ENCODE measurements around the gene TANGO6. TPM values are rescaled to one million over a fixed set of nuclear protein-coding genes. Genes with fewer than 3 reads are reported as not detected.

The TANGO6 gene
- polyA plus RNA-seq, 1 experiment = 14.6 TPM

- DNase-seq (ENCODE audit: low read depth) = no peak
Measured at GRCh38 chr16:69088684-69089083, 245.4 kb downstream of the TANGO6 start.

GRCh38 chr16:69089091-69089910 is 246.0 kb downstream of the TANGO6 start:
- POLR2A ChIA-PET = interaction anchor here (0.5 kb wide), 1 partner anchor 142 kb away, joined by 10 read pairs; no protein-coding TSS in a partner anchor
- CTCF ChIA-PET = interaction anchor here (0.5 to 1.5 kb wide), 3 partner anchors 35 to 222 kb away, joined by 3 read pairs; no protein-coding TSS in a partner anchor

More at GRCh38 chr16:69088684-69089083, 245.4 kb downstream of the TANGO6 start:
- ChIA-PET POLR2A (no interaction called here), CTCF (no interaction called here)
- TF ChIP-seq CTCF (IDR thresholded peaks at IDR 0.05; ENCODE audit: insufficient read depth, low read depth, low read length) = no peak
- H3K36me3 ChIP-seq (ENCODE audit: control insufficient read depth, insufficient read depth, low read length) = no peaks in the 10 kb centered on the region
- H3K4me3 ChIP-seq (ENCODE audit: low read depth, low read length) = no peak overlapping the region
- no peaks in the 10 kb centered on the region for H3K27me3 ChIP-seq (ENCODE audit: control insufficient read depth, insufficient read depth, low read length)

GRCh38 chr16:69093974-69094373 is 250.6 kb downstream of the TANGO6 start:
- no peak for TF ChIP-seq CTCF (IDR thresholded peaks at IDR 0.05; ENCODE audit: insufficient read depth, low read depth, low read length)
- ChIA-PET POLR2A (no interaction called here), CTCF (interaction anchor here (0.9 to 1.5 kb wide), 3 partner anchors 19 to 210 kb away, joined by 3 read pairs; no protein-coding TSS in a partner anchor)

More at GRCh38 chr16:69089091-69089910, 246.0 kb downstream of the TANGO6 start:
- H3K27me3 ChIP-seq (ENCODE audit: control insufficient read depth, insufficient read depth, low read length) = no peaks in the 10 kb centered on the region
- H3K4me3 ChIP-seq (ENCODE audit: low read depth, low read length) = no peak overlapping the region
- H3K36me3 ChIP-seq (ENCODE audit: control insufficient read depth, insufficient read depth, low read length) = no peaks in the 10 kb centered on the region
- TF ChIP-seq CTCF (IDR thresholded peaks at IDR 0.05; ENCODE audit: insufficient read depth, low read depth, low read length) = no peak
- DNase-seq (ENCODE audit: low read depth) = no peak

GRCh38 chr16:69094501-69094900 is 251.2 kb downstream of the TANGO6 start:
- H3K36me3 ChIP-seq (ENCODE audit: control insufficient read depth, insufficient read depth, low read length) = no peaks in the 10 kb centered on the region
- TF ChIP-seq CTCF (IDR thresholded peaks at IDR 0.05; ENCODE audit: insufficient read depth, low read depth, low read length) = no peak
- H3K27me3 ChIP-seq (ENCODE audit: control insufficient read depth, insufficient read depth, low read length) = no peaks in the 10 kb centered on the region
- ChIA-PET CTCF (interaction anchor here (0.9 to 1.5 kb wide), 3 partner anchors 19 to 211 kb away, joined by 3 read pairs; no protein-coding TSS in a partner anchor), POLR2A (no interaction called here)
- H3K4me3 ChIP-seq (ENCODE audit: low read depth, low read length) = no peak overlapping the region
- DNase-seq (ENCODE audit: low read depth) = no peak

More at GRCh38 chr16:69093974-69094373, 250.6 kb downstream of the TANGO6 start:
- Histone ChIP-seq H3K27me3 (ENCODE audit: control insufficient read depth, insufficient read depth, low read length) (no peaks in the 10 kb centered on the region), H3K36me3 (ENCODE audit: control insufficient read depth, insufficient read depth, low read length) (no peaks in the 10 kb centered on the region), H3K4me3 (ENCODE audit: low read depth, low read length) (no peak overlapping the region)
- no peak for DNase-seq (ENCODE audit: low read depth)

GRCh38 chr16:69095193-69095592 is 251.9 kb downstream of the TANGO6 start:
- CTCF ChIA-PET = interaction anchor here (0.7 to 1.5 kb wide), 2 partner anchors 38 to 192 kb away, joined by 3 read pairs; no protein-coding TSS in a partner anchor
- TF ChIP-seq CTCF (IDR thresholded peaks at IDR 0.05; ENCODE audit: insufficient read depth, low read depth, low read length) = no peak
- POLR2A ChIA-PET = no interaction called here

More at GRCh38 chr16:69095193-69095592, 251.9 kb downstream of the TANGO6 start:
- no peaks in the 10 kb centered on the region for H3K27me3 ChIP-seq (ENCODE audit: control insufficient read depth, insufficient read depth, low read length)
- DNase-seq (ENCODE audit: low read depth) = no peak
- H3K4me3 ChIP-seq (ENCODE audit: low read depth, low read length) = no peak overlapping the region
- H3K36me3 ChIP-seq (ENCODE audit: control insufficient read depth, insufficient read depth, low read length) = no peaks in the 10 kb centered on the region

All from BJ (cell line).